SIG-M5 (cell line): Measurements from ENCODE around the gene CLK3.
"Not testable (repeated sequence)": the region's sequence is repeated elsewhere in the genome, so short reads cannot be mapped to it uniquely, and the experiment has no call there.

Experiments
- DNase-seq: peaks from one replicate; lab custom pipeline; 2025; lab: John Stamatoyannopoulos, UW

Gene CLK3

DNA sequence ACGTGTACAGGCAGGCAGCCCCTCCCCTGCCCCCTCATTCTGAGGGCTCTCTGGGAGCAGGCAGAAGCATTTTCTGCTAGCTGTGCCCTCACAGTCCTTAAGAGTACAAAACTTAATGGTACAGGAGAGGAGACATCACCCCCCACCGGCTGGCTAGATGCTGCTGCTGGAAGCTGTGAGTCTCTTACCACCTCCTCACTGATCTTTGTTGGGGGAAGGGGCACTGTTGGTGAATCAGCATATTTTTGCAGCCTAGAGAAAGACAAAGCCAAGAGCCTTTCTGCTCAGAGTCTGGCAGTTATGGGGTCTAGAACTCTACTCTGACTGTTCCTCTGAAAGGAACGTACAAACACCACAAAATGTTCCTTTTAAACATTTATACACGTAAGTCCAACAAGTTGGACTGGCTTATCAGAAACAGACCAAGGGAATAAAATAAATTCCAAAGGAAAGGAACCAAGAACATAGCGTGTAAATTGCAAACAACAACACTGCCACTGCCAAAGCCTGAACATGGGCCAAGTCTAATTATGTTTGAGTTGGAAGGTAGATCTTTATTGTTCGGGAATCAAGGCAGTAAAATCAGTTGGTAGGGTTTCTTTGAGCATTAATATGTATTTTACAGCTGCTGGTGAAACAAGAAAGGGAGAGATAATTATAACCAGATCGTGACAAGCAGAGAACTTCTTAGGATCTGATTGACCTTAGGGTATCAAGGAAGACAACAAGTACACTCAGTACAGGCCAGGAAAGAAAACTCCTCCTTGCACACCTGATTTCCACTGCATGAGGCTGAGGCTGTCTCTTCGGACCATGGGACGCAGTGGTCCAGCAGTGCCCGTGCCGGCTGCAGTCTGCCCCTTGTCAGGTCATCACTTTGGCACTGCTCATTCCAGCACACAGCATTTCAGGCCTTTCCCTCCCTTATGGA is 27.4 kb downstream of the CLK3 start:
- no peak for DNase-seq

GRCh38 chr15:74643665-74644204 is 28.1 kb downstream of the CLK3 start:
- no peak for DNase-seq

DNA sequence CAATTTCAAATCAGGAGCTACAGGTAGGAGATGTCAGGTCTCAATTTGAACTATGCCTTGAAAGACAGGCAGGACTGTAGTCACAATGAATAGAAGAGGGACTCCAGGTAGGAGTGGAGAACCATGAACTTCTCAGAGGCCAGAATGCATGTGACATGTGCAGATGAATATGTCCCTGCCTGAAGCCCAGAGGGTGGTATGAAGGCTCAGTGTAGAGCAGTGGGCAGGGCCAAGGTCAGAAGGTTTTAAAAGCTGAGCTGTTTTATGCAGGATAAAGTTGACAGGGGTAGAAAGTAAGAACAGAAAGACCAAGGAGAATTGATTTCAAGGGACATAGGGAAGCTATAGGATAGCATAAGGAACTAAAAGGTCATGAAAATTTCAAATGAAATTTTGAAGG is 30.8 kb downstream of the CLK3 start:
- DNase-seq, result no peak

DNA sequence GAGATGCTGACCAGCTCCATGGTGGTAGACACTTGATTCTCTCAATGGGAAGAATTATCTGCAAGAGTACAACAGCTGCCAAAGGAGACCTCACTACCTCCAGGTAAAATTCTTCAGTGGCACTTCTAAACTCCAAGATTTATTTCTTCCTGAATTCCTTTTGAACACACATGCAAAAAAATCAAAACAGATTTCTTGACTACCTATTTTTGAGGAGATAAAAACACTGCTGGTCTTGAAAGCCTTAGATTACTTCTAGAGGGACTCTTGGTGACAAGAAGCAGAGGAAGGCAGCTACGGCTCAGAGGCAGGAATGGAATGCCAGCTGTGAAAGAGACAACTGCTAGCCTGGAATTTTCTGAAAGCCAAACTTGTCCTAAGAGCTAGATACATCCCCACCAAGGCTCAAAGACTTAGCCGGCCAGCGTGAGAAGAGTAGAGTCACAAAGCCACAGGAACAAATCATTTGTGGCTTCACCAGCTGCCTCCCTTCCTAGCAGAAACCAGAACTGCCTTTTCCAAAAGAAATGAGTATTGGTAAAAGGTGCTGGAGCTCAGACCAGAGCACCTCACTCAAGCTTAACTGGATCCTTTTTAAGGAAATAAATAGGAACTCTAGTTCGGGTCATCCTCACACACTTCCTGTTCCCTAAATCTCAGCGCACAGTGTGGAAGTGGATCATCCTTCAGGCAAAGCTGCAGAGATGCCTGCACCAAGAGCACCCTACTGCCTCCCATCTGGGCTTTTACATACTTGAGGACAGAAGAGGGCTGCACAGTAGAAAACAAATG is 32.6 kb downstream of the CLK3 start:
- DNase-seq, result no peak

DNA sequence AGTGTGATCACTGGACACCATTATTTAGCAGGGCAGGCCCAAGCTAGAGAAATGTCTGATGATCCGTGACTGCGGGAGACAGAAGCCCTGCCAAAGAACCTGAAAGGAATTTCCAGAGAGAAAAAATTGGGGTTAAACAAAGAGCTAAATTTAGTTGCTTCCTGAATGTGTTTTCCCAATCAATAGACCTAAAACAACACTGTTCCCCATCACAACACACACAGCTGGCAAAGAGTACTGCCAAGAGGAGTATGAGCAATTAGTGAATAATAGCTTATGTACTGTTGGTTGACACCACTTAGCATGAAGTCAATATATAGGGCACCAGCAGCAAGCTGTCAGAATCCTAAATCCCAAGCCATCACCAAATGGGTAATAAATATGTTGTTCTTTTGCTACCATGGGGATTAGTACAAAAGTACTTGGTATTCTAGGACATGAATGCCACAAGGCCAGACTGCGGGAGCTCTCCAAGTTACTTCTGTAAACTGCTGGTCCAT is 35.7 kb downstream of the CLK3 start:
- no peak for DNase-seq

DNA sequence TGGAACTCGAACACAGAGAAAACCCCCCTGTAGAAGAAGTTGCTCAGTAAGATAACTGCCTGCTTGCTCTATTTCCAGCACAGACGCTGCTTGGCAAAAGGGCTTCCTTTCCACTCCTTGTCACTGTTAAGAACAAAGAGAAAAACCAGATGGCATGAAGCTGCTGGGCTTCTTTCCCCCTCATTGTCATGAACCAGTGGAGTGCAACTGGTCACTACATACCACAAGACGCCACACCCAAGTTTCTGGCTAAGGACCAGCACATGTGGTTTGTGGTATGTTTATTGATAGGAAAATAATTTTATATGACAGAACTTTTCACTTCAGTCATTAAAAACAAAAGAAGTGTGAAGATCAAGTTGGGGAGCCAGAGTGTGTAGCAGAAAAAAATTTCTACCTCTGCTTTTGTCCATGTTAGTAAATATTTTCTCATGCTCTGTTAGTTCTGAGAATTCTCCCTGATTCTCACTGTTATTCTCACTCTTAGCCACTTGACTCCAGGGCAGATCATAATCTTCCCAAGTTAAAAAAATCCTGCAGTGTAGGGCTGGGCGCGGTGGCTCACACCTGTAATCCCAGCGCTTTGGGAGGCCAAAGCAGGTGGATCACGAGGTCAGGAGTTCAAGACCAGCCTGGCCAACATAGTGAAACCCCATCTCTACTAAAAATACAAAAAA is 37.9 kb downstream of the CLK3 start:
- DNase-seq, result no peak

DNA sequence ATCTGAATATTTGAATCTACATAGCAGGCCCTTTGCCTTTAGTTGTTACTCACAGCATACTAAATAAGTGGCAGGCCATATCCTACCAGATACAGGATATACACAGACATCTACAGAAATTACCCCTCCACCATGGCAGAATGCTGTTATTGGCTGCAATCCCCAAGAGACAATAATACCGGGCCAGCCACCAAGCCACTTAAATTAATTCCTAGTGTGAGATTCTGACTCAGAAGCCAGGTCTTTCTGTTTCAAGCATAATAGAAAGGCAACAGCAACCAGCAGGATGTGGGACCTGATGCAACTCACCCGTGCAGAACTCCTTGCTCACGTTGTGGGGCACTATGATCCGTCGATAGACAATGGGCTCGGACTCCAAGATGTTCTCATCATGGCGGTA is 39.8 kb downstream of the CLK3 start:
- DNase-seq, result no peak

DNA sequence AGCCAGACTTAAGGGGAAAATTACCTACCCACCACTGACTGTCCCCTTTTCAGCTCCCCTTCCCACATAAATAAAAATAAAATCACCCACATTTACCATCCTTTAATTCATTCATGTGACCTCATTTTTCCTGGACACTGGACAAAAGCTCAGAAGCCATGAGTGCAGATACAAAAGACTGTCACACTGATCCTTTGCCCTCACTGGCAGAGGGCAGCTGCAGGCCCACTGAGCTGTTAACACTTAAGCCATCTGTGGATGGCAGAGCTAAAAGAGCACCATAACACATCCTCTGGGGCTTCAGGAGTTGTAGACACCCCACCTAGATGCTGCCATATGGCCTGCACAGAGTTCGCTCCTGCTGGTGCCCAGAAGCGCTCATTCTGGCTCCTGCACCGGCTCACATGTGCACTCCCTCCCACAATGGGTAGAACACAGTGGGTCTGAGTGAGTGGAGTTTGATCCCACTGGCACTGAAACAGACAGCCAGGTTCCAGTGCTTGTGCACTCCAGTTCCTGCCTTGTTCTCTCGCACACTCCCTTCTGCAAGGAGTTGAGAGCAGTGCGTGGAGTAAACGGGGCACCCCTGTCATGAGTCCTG is 41.4 kb downstream of the CLK3 start:
- no peak for DNase-seq

DNA sequence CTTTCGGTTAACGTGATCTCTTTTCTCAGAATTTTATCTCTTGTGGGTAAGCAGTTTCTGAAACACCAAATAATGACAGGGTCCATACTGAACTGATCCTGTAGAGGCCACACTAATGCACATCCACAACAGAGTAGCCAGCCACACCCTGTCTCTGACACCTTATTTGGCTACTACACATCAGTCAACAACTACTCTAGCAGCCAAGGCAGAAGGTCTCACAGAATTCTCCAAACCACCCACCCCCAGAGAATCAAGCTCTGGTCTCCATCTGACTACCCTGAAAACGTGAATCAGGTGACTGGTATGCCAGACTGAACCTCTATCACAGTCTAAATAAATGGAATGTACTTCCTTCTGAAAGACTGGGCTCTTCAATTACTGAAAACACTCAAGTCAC is 42.2 kb downstream of the CLK3 start:
- no peak for DNase-seq

DNA sequence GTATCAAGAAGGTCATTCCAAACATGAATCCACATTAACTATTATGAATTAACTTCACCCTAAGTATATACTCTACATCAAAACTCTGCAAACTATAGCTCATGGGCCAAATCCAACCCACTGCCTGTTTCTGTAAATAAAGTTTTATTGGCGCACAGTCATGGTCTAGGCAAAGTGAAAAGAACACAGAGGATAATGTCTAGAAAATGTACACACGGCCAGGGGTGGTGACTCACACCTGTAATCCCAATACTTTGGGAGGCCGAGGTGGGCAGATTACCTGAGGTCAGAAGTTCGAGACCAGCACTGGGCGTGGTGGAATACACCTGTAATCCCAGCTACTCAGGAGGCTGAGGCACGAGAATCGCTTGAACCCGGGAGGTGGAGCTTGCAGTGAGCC is 45.6 kb downstream of the CLK3 start:
- not testable (repeated sequence) for DNase-seq

DNA sequence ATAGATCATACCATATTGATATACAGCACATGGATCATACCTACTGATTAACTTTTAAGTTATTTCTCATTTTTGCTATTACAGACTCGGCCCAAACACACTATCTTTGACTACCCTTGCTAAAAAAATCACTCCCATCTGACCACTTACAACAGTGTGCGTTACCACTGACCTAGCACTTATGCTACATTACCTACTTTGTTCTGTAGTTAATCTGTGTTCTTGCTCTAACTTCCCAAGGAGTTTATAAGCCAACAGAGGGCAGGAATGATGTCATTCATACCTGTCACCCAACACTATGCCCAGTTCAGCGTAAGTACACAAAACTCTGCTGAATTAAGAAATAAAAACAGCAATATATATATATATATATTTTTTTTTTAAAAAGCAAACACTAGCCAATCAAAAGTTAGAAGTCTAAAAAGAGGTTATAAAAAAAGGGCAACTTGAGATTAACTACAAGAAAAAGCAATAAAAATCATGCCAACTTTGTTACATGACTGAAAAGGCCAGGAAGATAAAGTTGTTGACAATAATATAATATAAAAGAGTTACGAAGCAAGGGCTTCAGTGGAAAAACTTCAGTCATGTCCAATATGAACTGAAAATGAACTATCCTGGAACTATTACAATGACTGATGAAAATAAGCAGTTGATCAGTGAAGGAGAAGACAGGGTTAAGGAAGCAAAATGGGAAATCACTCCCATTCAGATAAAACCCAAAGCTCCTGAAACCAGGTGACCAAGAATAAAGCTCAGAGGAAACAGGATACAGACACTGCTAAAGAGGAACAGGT is 46.6 kb downstream of the CLK3 start:
- DNase-seq, result no peak

DNA sequence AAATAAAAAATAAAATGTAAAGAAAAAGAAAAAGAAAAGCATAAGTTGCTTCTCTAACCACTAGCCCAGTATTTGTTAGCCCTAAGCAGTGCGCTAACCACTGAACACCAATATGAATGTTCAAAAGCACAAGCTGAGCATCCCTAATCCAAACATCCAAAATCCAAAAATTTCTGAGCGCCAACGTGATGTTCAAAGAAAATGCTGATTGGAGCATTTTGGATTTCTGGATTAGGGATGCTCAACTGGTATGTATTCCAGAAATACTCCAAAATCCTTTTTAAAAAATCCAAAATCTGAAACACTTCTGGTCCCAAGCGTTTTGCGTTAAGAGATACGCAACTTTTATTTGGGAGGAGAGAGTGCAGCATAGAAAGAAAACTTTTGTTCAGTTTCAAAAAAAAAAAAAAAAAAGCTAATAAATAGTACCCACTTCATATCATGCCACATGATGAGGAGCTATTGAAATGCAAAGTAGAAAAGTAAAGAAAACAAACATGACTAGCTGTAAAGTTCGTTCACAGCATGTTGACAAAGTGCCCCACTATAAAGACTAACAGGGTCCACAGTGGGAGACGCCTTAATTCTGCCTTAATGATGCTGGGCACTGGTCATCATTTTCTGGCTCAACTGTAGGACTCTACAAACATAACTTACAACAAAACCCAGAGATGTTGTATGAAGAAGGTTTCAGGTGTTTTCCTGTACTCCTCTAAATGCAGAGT is 47.8 kb downstream of the CLK3 start:
- DNase-seq, result no peak

GRCh38 chr15:74664028-74664616 is 48.5 kb downstream of the CLK3 start:
- DNase-seq, result no peak

- DNase-seq, result no peak
These were observed 49.0 kb downstream of the CLK3 start for GRCh38 chr15:74664670-74665069.

GRCh38 chr15:74667975-74668374 is 52.3 kb downstream of the CLK3 start:
- no peak for DNase-seq

- no peak for DNase-seq
These were observed 54.0 kb downstream of the CLK3 start for GRCh38 chr15:74669627-74670026.

DNA sequence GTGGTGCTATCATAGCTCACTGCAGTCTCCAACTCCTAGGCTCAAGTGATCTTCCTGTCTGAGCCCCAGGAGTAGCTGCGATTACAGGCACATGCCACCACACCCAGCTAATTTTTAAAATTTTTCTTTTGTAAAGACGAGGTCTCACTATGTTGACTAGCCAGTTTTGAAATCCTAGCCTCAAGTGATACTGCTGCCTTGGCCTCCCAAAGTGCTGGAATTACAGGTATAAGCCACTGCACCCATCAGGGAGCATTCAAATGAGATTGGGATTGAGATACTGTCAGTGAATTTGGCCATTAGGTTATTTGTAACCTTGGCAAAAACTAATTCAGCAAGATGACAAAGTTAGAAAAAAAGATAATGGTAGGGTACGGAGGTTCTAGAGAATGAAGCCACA is 58.5 kb downstream of the CLK3 start:
- DNase-seq, result no peak

GRCh38 chr15:74676801-74677200 is 61.2 kb downstream of the CLK3 start:
- DNase-seq, result no peak
